HG03575 (cell line): ENCODE data around the gene MRPS18B.
"Not testable (repeated sequence)": the region's sequence is repeated elsewhere in the genome, so short reads cannot be mapped to it uniquely, and the experiment has no call there.

Experiments
- ATAC-seq: cut with Tn5 transposase; IDR thresholded peaks from one replicate; pipeline ENCODE4 v1.9.1; 2021; ENCODE audit not compliant: unreplicated experiment, insufficient number of reproducible peaks, low FRiP score; ENCODE audit errors: extremely low read depth

Gene MRPS18B

GRCh38 chr6:30625511-30625910, 7.9 kb downstream of the MRPS18B start:
- no peak for ATAC-seq

GRCh38 chr6:30626484-30627366, 9.1 kb downstream of the MRPS18B start, which contains the start of gene ATAT1:
Gene ATAT1 (plus strand): TSS chr6:30626874.
- no peak for ATAC-seq

GRCh38 chr6:30635834-30636233, 18.2 kb downstream of the MRPS18B start:
- no peak for ATAC-seq

- no peak for ATAC-seq
Measured at GRCh38 chr6:30640481-30640880, 22.8 kb downstream of the MRPS18B start.

- no peak for ATAC-seq
Measured at GRCh38 chr6:30641048-30641447, 23.4 kb downstream of the MRPS18B start.

GRCh38 chr6:30643656-30644055, 26.0 kb downstream of the MRPS18B start:
- ATAC-seq: no peak

- ATAC-seq: no peak
Measured at GRCh38 chr6:30644769-30645168, 27.1 kb downstream of the MRPS18B start.

GRCh38 chr6:30645989-30646388, 28.3 kb downstream of the MRPS18B start:
- no peak for ATAC-seq

GRCh38 chr6:30646450-30647241, 29.0 kb downstream of the MRPS18B start, which contains the start of gene C6orf136:
Gene C6orf136 (plus strand): TSS chr6:30647133. CDS start chr6:30647232, 99 bp downstream.
- no peak for ATAC-seq

- no peak for ATAC-seq
Measured at GRCh38 chr6:30647242-30648116, 29.8 kb downstream of the MRPS18B start.

GRCh38 chr6:30651143-30651542, 33.5 kb downstream of the MRPS18B start:
- no peak for ATAC-seq

GRCh38 chr6:30654798-30655742, 37.4 kb downstream of the MRPS18B start:
- ATAC-seq: no peak

GRCh38 chr6:30655743-30656094, 38.1 kb downstream of the MRPS18B start:
- ATAC-seq: no peak

- no peak for ATAC-seq
Measured at GRCh38 chr6:30656513-30656912, 38.9 kb downstream of the MRPS18B start.

GRCh38 chr6:30657454-30657853, 39.8 kb downstream of the MRPS18B start:
- no peak for ATAC-seq

- not testable (repeated sequence) for ATAC-seq
Measured at GRCh38 chr6:30657922-30658321, 40.3 kb downstream of the MRPS18B start.

GRCh38 chr6:30664994-30665767, 47.5 kb downstream of the MRPS18B start:
- ATAC-seq: no peak
